Liver (tissue), 3 donors: ENCODE results near the gene PDGFB.

Experiments
- CTCF ChIP-seq: fragments of 150-350 bp; IDR thresholded peaks from 2 replicates; pipeline ENCODE4 v1.5.1; 2017; ENCODE audit warnings: improper control_type of control experiment, low read depth, low read length; ENCODE audit not compliant: missing input control
- JUND ChIP-seq, 2 donors: IDR thresholded peaks; 2 replicates each; pipeline ENCODE4 v1.6.1; 2016; ENCODE audit warnings: antibody characterized with exemption in 2 of 2
- donor health status: healthy.
- donor health status: healthy.

DNA sequence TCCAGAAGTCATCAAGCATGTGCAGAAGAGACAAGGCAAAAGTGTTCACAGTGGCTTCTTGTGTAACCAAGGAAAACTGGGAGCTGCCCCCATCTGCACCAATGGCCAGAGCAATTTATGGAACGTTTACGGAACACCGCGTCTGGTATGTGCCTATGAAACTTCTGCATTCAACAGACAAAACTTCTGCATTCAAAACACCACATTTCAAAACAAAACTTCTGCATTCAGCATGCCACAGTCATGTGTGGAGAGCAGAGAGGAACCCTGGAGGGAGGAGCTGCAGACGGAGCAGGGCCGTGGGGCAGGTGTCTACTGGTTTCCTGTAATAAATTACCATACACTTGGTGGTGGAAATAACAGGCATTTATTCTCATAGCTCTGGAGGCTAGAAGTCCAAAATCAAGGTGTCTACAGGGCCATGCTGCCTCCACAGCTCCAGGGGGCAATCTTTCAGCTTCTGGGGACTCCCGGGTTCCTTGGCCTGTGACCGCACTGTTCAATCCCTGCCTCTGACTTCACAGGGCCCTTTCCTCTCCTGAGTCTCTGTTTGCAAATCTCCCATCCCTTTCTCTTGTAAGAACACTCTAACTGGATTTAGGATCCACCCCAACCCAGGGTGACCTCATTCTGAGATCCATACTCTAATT is 42.4 kb upstream of the PDGFB start:
- TF ChIP-seq CTCF: no peak
- no peak for TF ChIP-seq JUND (IDR thresholded peaks at IDR 0.05)
